K562 (cell line): ENCODE results near the gene ADGRG4. TPM values are rescaled to one million over a fixed set of nuclear protein-coding genes. Genes with fewer than 3 reads are reported as not detected.

Experiments
- ATAC-seq: fragments of 200-7000 bp; cut with Tn5 transposase; 3 replicates; pipeline ENCODE4 v1.9.1; 2020; ENCODE audit warnings: moderate library complexity
- BruUV-seq: library from RNA; stranded (reverse); fragments of 400-500 nt; replicated peaks from 2 replicates; lab custom pipeline; 2021; lab: Mats Ljungman, UMichigan
- CTCF ChIA-PET: fragments of 300-600 bp; formaldehyde crosslinking; extraction: SDS; loops from one replicate; lab custom pipeline; 2021; ENCODE audit warnings: low intra/inter-chr PET ratio; lab: Yijun Ruan, JAX
- POLR2A ChIA-PET: fragments of 300-600, 350-650 bp; sonication (Branson Sonifier 250); formaldehyde crosslinking; extraction: SDS; loops from one replicate; lab custom pipeline; 2021; ENCODE audit warnings: antibody characterized with exemption, inconsistent platforms; lab: Yijun Ruan, JAX
- DNase-seq, 4 experiments: peaks; one replicate each; pipeline versions ENCODE4 v3.0.0 to v3.0.0-alpha.2; 2011 to 2018; ENCODE audit warnings: low spot score in 3 of 4, mixed read lengths in 3 of 4; ENCODE audit errors: extremely low read depth in 1 of 4
- FAIRE-seq: peaks from 2 replicates; lab custom pipeline; 2011; peaks lifted over from hg19 to GRCh38; lab: Jason Lieb, UNC
- H2AFZ ChIP-seq: 2 replicates; pipeline ENCODE4 v1.6.0; 2011; ENCODE audit warnings: low read depth, low read length, control low read depth, inconsistent platforms
- H3K27ac ChIP-seq: fragments of 200-600 bp; 3 replicates; pipeline ENCODE4 v1.8.0; 2011; ENCODE audit warnings: low read depth, mild to moderate bottlenecking, control low read depth, inconsistent platforms, low read length, moderate library complexity, mixed read lengths; ENCODE audit errors: extremely low read depth
- H3K27me3 ChIP-seq, 2 experiments: fragments of 300-600 bp in 1 of 2; 2 replicates in 1 of 2; 3 replicates in 1 of 2; pipeline versions ENCODE4 v1.6.0 to v1.8.0; 2011; ENCODE audit warnings: inconsistent platforms in 2 of 2, low read length in 2 of 2, mild to moderate bottlenecking in 1 of 2, mixed read lengths in 1 of 2, moderate library complexity in 1 of 2; ENCODE audit not compliant: control insufficient read depth in 2 of 2, insufficient read depth in 2 of 2
- H3K36me3 ChIP-seq: fragments of 300-600 bp; 3 replicates; pipeline ENCODE4 v1.8.0; 2011; ENCODE audit warnings: mild to moderate bottlenecking, low read length, inconsistent platforms; ENCODE audit not compliant: control insufficient read depth, insufficient read depth
- H3K4me1 ChIP-seq, 2 experiments: fragments of 200-600 bp in 1 of 2; replicated peaks in 1 of 2; 2 replicates in 1 of 2; 3 replicates in 1 of 2; pipeline versions ENCODE4 v1.5.1 to v1.8.0; 2011; ENCODE audit warnings: inconsistent platforms in 2 of 2, low read length in 2 of 2, mild to moderate bottlenecking in 1 of 2, mixed read lengths in 1 of 2, moderate library complexity in 1 of 2; ENCODE audit not compliant: control insufficient read depth in 2 of 2, insufficient read depth in 2 of 2
- H3K4me2 ChIP-seq: 2 replicates; pipeline ENCODE4 v1.6.1; 2011; ENCODE audit warnings: low read length, control low read depth, inconsistent platforms, mixed read lengths; ENCODE audit not compliant: insufficient read depth
- H3K4me3 ChIP-seq: fragments of 200-600 bp; sonication (generic), shearing (Covaris generic); 2 replicates; pipeline ENCODE4 v1.5.1; 2016; ENCODE audit warnings: control low read depth, inconsistent platforms
- H3K79me2 ChIP-seq: fragments of 200-600 bp; 3 replicates; pipeline ENCODE4 v1.8.0; 2011; ENCODE audit warnings: low read length, inconsistent platforms; ENCODE audit not compliant: control insufficient read depth, insufficient read depth
- H3K9ac ChIP-seq, 2 experiments: 2 replicates each; pipeline versions ENCODE4 v1.6.0 to v1.6.1; 2011; ENCODE audit warnings: low read depth in 2 of 2, low read length in 2 of 2, control low read depth in 1 of 2, inconsistent platforms in 1 of 2, mild to moderate bottlenecking in 1 of 2, mixed read lengths in 1 of 2; ENCODE audit not compliant: insufficient read depth in 1 of 2
- H3K9me1 ChIP-seq: one replicate; pipeline ENCODE4 v1.6.0; 2011; ENCODE audit warnings: inconsistent platforms, mild to moderate bottlenecking, low read length, moderate library complexity; ENCODE audit not compliant: control insufficient read depth, insufficient read depth
- H3K9me3 ChIP-seq: replicated peaks from 2 replicates; pipeline ENCODE4 v1.5.1; 2011; ENCODE audit warnings: low read depth, low read length, inconsistent platforms; ENCODE audit not compliant: control insufficient read depth, insufficient read depth
- H4K20me1 ChIP-seq: replicated peaks from 2 replicates; pipeline ENCODE4 v1.6.1; 2011; ENCODE audit warnings: low read length, inconsistent platforms, mixed read lengths; ENCODE audit not compliant: control insufficient read depth, insufficient read depth
- MEIS2 ChIP-seq: fragments of 450-650 bp; IDR thresholded peaks from 2 replicates; pipeline ENCODE4 v1.6.1; 2014; ENCODE audit warnings: mild to moderate bottlenecking; ENCODE audit not compliant: partially characterized antibody
- SFPQ ChIP-seq: fragments of 200-400 bp; formaldehyde crosslinking; IDR thresholded peaks from 2 replicates; pipeline ENCODE4 v1.6.1; 2017; ENCODE audit warnings: mild to moderate bottlenecking, low read depth, low read length, moderate library complexity
- SPI1 ChIP-seq: IDR thresholded peaks from 2 replicates; pipeline ENCODE4 v1.6.1; 2011; ENCODE audit warnings: low read depth, low read length, control low read depth, borderline replicate concordance
- TEAD1 ChIP-seq, 2 experiments: fragments of 450-650 bp in 1 of 2; sonication (generic) in 1 of 2; formaldehyde crosslinking; IDR thresholded peaks; 2 replicates each; pipeline versions ENCODE4 v1.4.0 to v1.8.0; 2020 to 2022; ENCODE audit warnings: mild to moderate bottlenecking in 2 of 2, missing genetic modification reagents in 1 of 2
- U2AF1 ChIP-seq: fragments of 200-400 bp; formaldehyde crosslinking; optimal IDR thresholded peaks from 2 replicates; pipeline ENCODE3; 2017; ENCODE audit warnings: mild to moderate bottlenecking, low read depth, low read length, moderate library complexity
- ZNF785 ChIP-seq: fragments of 250-450 bp; sonication (Bioruptor Pico); IDR thresholded peaks from 2 replicates; pipeline ENCODE4 v1.4.0; 2020; ENCODE audit warnings: mild to moderate bottlenecking
- WGBS: fragments of 100-300 bp; shearing (Covaris generic); methylation state at CpG from one replicate; pipeline ENCODE4 v1.1.6; 2016; ENCODE audit warnings: low coverage, mixed read lengths; ENCODE audit not compliant: insufficient coverage; ENCODE audit errors: missing lambda C conversion rate; 5-methylcytosine and 5-hydroxymethylcytosine counted together
- in situ Hi-C: fragments of 300-500 bp; cut with MboI; formaldehyde crosslinking; loops from 4 replicates; pipeline ENCODE4 v1.15.0; 2018; ENCODE audit warnings: inconsistent platforms, mixed read lengths
- intact Hi-C: fragments of 100-400 bp; cut with micrococcal nuclease; formaldehyde crosslinking; loops from 2 replicates; pipeline ENCODE4 v1.14.2; 2022
- polyA plus RNA-seq, 8 experiments: library from polyadenylated mRNA; depleted of rRNA in 4 of 8; stranded (reverse) in 5 of 8; unstranded in 3 of 8; fragments of >200 nt; fragmentation: Nextera tagmentation in 2 of 8; fragmentation: Illumina TruSeq in 1 of 8; extraction: Ambion mirVana in 2 of 8; extraction: Trizol in 1 of 8; gene quantifications; 2 replicates each; pipeline versions ENCODE4 v1.2.1 to v1.2.3, GENCODE V29; 2011 to 2014; ENCODE audit warnings: inconsistent platforms in 1 of 8, missing spikeins in 1 of 8
- total RNA-seq, 7 experiments: library from RNA; depleted of rRNA in 6 of 7; stranded (reverse); fragments of >200 nt in 6 of 7; fragmentation: Illumina TruSeq in 2 of 7; extraction: Trizol in 2 of 7; gene quantifications; 2 replicates each; pipeline versions ENCODE4 v1.2.1 to v1.2.3, GENCODE V29; 2011 to 2021; ENCODE audit warnings: low replicate concordance in 1 of 7

The ADGRG4 gene
- total and polyA plus RNA-seq, 9 of the 15 experiments (the other 6 are each of a cell fraction or from before 2014, with no cell fraction given): not detected

GRCh38 chrX:136457303-136457917, 156.6 kb downstream of the ADGRG4 start:
- Histone ChIP-seq H3K4me1 (0 out of 5 replicates have a peak, but pooled peaks cover 0 to 3% of the 10 kb centered on the region in 2 experiments), H3K4me2 (no peak overlapping the region), H3K27ac (no peak overlapping the region), H3K36me3 (no peaks in the 10 kb centered on the region), H3K9ac (no peak overlapping the region), H3K27me3 (no peaks in the 10 kb centered on the region), H3K4me3 (no peak overlapping the region), H3K9me1 (no peaks in the 10 kb centered on the region), H4K20me1 (no peaks in the 10 kb centered on the region), H2AFZ (no peak overlapping the region), H3K79me2 (no peaks in the 10 kb centered on the region), H3K9me3 (no peaks in the 10 kb centered on the region)
- FAIRE-seq (no peak), ATAC-seq (no peak), DNase-seq (no peak)
- POLR2A ChIA-PET: interaction anchor here (1.0 kb wide), 1 partner anchor 9 kb away, joined by 5 read pairs; no protein-coding TSS in a partner anchor
- no peak for TF ChIP-seq TEAD1 (CRISPR knock-in tag; IDR thresholded peaks at IDR 0.05)
- no peak for TF ChIP-seq U2AF1
- TF ChIP-seq ZNF785: no peak
- in situ Hi-C loops: no loop called here
- CTCF ChIA-PET: no interaction called here
- intact Hi-C loops: no loop called here
- 1% methylated on average over 5 of the region's 5 CpGs for WGBS
- no TSS peak for BruUV-seq

- no peak overlapping the region for H3K4me2 ChIP-seq
- 0% methylated on average over 3 of the region's 3 CpGs for WGBS
- no peak for TF ChIP-seq SFPQ
- TF ChIP-seq SPI1: peak; percentile 59; the same call in 1 of the 2 replicates
- TF ChIP-seq MEIS2: peak; percentile 37
- TF ChIP-seq, all 486 proteins: peak for 2
- Histone ChIP-seq H3K36me3 (no peaks in the 10 kb centered on the region), H3K9ac (no peak overlapping the region), H3K4me3 (no peak overlapping the region), H3K4me1 (no peaks in the 10 kb centered on the region), H3K27me3 (peaks cover 0 to 5% of the 10 kb centered on the region in 2 experiments; a peak in 1 of 5 replicates), H2AFZ (no peak overlapping the region), H3K9me1 (no peaks in the 10 kb centered on the region), H3K27ac (no peak overlapping the region), H3K9me3 (no peaks in the 10 kb centered on the region), H3K79me2 (no peaks in the 10 kb centered on the region), H4K20me1 (no peaks in the 10 kb centered on the region)
- FAIRE-seq (no peak), ATAC-seq (no peak), DNase-seq (no peak)
- intact Hi-C loops: no loop called here
- ChIA-PET POLR2A (no interaction called here), CTCF (no interaction called here)
- no TSS peak for BruUV-seq
- in situ Hi-C loops: no loop called here
Observed at GRCh38 chrX:136464589-136464988, 163.8 kb downstream of the ADGRG4 start.
